Panc1 (cell line): Measurements from ENCODE around the gene TAF11.

Experiments used
- CTCF ChIP-seq: fragments of 450-650 bp; IDR thresholded peaks from 2 replicates; pipeline ENCODE4 v1.5.1; 2017; ENCODE audit warnings: mild to moderate bottlenecking
- POLR2AphosphoS5 ChIP-seq: IDR thresholded peaks from 2 replicates; pipeline ENCODE4 v1.6.1; 2012; ENCODE audit warnings: mild to moderate bottlenecking, low read depth, low read length, moderate library complexity
- REST ChIP-seq, 2 experiments: IDR thresholded peaks; 2 replicates each; pipeline ENCODE4 v1.6.1; 2011 to 2012; ENCODE audit warnings: low read depth in 2 of 2, control low read depth in 1 of 2, low read length in 1 of 2, mild to moderate bottlenecking in 1 of 2, moderate library complexity in 1 of 2; ENCODE audit not compliant: insufficient read depth in 1 of 2

- TF ChIP-seq CTCF (no peak), POLR2AphosphoS5 (no peak), REST (IDR thresholded peaks at IDR 0.05; ENCODE audit: insufficient read depth in 1 of 2, low read depth in 2 of 2, low read length in 1 of 2) (no peak)
Observed at GRCh38 chr6:34837528-34837927, 50.3 kb downstream of the TAF11 start.
